Iris pigment epithelial cell (primary cell): ENCODE measurements around the gene TMEM253.

ENCODE experiments used
- DNase-seq: peaks from one replicate; pipeline ENCODE4 v3.0.0-alpha.2; 2011; ENCODE audit warnings: low read depth

The TMEM253 gene

DNA sequence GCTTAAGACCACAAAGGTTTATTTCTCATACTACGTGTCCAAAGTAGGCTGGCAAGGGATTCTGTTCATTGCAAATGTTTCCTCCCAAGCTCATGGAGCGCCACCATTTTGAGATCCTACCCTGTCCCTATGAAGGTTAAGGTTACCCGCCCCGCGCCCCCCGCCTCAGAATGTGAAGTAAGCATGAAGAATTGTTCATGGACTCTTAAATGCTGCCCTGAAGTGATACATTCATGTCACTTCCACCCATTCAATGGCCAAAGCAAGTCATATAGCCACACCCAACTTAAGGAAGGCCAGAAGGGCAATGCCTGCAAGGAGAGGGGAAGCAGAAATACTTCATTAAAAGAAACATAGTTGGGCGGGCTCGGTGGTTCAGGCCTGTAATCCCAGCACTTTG is 4.2 kb downstream of the TMEM253 start:
- no peak for DNase-seq

DNA sequence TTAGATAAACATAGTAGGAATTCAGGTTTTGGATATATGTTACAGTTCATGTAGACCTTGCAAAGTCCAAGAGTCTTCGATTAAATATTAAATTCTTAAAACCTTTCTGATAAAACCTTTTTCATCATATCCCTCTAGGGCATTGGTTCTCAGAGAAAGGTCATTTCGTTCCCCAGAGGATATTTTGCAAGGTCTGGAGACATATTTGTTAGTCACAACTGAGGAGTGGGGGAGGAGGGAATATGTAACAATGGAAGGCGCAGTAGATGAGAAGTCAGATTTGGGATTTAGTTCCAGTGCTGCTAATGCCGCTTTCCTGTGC is 5.3 kb downstream of the TMEM253 start:
- DNase-seq, result peak; percentile 62

DNA sequence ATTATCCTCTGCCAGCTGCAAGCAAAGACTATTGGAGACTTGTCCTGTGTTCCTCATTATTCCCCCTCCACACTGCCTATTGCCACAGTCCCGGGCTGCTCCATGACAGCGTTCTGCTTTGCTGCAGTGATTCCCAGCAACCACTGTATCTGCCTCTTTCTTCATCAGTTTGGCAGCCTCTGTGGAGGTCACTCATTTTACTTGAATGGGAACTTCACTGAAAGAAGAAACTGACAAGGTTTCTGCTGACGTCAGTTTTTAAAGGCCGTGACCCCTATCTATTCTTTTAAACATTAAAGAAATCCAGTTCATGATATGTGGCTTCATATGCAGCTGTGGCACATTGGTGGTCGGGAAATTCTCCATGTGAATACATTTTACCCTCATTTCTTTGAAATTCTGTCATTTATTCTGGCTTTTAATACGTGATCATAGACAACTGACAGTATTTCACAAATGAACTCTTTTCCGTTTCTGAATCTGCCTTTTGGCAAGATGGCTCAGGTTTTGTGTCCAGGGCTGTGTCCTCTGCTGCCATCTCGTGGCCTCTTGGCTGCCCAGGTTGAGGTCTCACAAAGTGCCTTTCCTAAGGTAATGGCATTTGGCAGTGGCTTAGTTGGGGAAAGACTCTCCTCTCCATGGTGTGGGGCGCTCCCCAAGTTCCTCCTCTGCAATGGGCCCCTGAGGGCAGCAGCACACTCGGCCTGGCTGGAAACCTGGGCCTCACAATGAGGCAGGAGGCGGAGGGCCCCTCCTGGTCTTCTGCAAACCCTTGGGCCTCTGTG is 5.8 kb downstream of the TMEM253 start:
- peak; percentile 76 for DNase-seq

DNA sequence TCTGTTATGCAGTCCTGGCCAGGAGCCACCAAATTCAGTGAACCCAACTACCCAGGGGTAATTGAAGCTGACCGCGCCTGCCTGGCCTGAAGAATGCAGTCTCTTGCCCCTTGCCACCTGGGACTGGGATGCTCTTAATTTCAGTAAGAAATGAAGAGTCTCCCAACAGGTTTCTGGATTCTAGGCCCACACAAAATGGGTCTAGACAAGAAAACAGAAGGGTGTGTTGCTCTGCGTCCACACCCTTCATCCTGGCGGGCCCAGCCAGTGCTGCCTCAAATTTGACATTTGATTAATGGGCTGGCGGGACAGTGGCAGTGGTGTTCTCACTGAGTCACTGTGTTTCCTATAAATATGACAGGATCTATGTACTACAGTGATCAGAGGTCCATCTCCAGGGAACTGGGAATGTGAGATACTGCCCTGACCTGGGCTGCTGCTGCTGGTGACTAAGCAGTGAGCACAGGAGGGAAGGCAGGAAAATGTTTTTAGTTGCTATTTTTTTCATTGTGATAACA is 6.5 kb downstream of the TMEM253 start:
- peak; percentile 29 for DNase-seq

DNA sequence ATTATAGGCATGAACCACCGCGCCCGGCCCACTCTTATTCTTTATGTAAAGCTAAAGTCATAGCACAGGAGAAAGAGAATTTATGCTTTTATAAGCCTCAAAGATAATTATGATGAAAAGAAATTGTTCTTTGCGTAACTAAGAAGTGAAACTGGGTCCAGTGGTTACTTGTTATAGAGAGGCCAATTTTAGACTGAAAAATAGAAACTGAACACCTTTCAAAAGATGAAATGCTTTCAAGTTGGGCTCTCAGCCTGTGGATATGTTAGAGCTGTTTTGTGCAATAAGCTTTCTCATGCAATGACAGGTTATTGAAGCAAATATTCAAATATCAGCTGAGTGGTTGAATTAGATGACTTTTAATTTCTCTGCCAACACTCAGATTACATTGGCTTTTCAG is 7.9 kb downstream of the TMEM253 start:
- DNase-seq, result no peak

DNA sequence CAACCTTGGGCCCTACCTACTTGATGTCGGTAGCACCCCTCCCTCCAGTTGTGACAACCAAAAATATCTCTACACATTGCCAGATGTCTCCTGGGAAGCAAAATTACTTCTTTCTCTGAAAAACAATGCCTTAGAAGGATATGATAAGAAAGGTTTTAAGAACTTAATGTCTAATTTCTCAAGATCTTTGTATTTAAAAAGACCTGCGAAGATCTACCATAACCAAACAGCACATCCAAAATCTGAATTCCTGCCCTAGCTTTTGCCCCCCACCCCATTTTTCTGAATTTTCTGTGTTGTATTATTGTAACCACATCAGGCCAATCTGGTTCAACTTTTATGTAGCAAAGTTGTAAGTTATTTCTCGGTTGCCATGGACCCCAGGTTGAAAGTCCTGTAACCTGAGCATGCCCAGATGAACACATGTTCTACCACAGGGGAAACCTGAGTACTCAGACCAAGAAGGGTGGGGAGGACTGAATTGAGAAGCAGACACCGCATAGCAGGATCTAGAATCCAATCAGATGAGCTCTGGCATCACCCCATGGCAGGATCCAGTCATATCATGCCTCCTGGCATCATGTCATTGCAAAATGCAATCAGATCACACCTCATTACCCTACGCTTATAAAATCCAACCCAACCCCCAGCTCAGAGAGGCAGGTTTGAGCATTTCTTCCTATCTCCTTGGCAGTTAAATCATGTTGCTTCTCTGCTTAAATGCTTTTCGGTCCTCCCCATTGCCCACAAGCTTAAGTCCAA is 8.7 kb downstream of the TMEM253 start:
- no peak for DNase-seq

DNA sequence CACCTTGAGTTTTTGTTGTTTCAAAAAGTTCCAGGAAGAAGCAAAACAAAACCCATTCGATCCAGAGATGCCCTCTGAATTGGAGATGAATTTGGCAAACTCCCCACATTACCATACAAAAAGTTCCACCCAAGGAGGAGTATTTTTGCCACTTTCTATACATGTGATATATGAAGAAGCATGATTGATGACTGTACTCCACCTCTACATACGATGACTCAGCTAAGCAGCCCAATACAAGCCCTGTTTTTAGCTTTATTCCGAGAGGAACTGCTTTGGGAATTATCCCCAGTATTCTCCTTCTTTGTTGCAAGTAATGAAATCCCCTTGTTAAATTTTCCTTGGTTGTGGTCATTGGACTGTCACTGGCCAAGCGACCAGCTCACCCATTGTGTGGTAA is 11.4 kb downstream of the TMEM253 start:
- DNase-seq, result no peak

DNA sequence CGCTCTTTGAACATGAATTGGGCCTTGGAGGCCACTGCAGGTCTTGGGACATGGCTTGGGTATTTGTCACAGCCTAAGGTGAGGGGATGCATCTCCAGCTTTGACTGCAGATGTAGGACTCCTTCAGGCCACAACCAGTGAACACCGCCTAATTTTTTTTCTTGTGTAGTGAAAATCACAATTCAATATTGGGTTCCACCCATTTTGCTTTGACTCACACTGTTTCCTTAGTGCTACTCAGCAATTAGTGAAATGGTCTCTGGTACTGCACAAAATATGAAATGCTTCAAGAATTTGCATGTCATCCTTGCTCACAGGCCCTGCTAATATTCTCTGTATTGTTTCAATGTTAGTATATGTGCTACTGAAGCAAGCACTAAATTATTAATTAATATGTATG is 12.5 kb downstream of the TMEM253 start:
- DNase-seq, result no peak

DNA sequence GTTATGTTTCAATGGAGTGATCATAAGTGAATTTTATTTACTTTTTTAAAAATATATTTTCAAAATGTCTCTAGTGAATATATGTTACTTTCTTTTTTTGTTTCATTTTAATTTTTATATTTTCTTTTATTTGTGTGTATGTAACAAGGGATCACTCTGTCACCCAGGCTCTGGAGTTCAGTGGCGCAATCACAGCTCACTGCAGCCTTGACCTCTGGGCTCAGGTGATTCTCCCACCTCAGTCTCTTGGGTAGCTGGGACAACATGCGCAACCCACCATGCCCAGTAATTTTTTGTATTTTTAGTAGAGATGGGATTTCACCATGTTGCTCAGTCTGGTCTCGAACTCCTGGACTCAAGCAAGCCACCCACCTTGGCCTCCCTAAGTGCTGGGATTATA is 18.1 kb downstream of the TMEM253 start:
- DNase-seq, result no peak

DNA sequence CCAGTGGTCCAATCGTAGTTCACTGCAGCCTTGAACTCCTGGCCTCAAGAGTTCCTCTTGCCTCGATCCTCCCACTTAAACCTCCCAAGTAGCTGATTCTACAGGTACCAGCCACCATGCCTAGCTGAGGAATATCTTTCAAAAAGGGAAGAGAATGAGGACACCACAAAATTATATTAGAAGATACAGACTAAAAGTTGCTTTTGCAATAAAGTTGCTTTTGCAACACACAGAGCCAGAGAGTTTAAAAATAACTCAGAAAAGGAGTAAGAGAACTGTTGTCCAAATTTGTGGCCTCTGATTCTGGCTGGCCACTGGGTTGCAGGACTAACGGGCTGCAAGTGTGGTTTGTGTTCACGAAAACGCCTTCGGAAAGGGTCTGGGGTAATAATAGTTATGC is 19.8 kb downstream of the TMEM253 start:
- DNase-seq, result no peak

DNA sequence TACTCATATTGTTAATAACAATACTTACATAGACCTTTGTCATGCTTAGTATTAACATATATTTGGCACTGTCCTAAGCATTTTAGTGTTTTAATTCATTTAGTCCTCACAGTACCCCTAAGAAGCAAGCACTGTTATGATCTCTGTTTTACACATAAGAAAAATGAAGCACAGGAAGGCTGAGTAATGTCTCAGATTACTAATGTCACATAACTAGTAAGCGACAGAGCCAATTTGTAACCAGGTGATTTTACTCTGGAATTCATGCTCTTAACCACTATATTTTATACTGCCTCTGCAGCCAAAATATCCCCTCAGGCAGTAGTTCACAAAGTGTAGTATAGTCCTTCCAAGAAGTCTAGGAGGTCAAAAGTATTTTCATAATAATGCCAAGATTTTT is 20.3 kb downstream of the TMEM253 start:
- no peak for DNase-seq

DNA sequence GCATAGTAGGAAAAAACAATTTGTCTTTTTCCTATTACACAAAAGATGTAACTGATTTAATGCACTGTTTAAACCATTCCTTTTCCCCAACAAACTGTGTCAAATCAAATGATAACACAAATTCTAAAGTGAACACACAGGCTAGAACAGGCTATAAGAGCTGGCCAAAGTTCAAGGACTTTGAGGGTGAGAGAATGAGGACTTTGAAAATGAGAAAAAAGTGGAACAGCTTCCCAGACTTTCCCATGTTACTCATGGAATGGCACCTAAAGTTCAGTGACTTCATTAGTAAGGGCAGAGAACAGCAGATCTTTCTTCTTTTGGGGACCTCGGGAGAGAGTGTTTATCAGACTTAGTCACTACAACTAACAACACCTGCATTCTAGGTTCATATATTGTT is 22.6 kb downstream of the TMEM253 start:
- no peak for DNase-seq

DNA sequence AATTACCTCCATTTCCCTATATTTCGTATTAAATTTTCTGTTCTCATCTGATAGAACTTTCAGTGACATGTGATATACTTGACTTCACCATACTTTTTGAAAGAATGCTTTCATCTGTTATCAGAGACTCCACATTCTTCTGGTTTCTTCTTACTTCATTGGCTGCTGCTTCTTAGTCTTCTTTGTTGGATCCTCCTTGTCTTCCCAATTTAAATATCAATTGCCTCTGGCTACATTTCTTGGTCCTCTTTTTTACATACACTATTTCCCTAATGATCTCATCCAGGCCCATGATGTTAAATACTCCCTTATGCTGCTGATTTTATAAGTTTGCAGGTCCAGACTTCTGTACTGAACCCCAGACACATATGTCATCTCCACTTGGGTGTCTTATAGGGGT is 33.0 kb downstream of the TMEM253 start:
- DNase-seq, result no peak

DNA sequence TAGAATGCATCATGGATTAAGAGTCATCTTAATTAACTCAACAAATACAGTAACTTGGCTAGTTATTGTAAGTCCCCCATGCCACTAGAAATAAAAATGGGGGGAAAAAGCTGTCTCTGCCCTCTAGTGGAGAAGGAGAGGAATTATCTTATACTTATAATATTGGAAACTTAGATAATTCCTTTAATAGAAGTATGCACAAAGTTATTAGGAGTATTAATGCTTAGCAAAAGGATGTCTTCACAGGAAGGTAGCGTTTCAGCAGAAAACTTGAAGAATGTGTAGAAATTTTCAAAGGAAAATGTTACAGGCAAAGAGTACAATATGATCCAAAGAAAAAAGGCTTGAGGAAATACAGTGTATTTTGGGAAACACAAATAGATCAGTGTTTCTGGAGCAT is 35.2 kb downstream of the TMEM253 start:
- peak; percentile 10 for DNase-seq

DNA sequence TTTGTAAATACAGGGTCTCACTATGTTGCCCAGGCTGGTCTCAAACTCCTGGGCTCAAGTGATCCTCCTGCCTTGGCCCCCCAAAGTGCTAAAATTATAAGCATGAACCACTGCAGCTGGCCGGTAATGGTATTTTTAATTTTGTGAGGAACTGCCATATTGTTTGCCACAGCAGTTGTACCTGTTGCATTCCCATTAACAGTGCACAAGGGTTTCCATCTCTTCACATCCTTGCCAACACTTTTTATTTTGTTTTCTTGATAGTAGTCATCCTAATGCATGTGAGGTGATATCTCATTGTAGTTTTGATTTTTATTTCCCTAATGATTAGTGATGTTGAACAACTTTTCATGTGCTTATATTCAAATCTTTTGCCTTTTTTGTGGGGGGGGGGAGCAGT is 41.5 kb downstream of the TMEM253 start:
- DNase-seq, result no peak

DNA sequence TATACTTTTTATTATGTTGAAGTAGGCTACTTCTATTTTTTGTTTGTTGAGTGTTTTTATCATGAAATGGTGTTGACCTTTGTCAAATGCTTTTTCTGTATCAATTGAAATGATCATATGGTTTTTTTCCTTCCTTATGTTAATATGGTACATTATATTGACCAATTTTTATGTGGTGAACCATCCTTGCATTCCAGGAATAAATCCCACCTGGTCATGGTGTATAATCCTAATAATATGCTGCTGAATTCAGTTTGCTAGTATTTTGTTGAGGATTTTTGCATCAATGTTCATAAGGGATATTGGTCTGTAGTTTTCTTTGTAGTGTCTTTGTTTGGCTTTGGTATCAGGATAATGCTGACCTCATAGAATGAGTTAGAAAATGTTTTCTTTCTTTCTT is 44.6 kb downstream of the TMEM253 start:
- DNase-seq, result no peak

DNA sequence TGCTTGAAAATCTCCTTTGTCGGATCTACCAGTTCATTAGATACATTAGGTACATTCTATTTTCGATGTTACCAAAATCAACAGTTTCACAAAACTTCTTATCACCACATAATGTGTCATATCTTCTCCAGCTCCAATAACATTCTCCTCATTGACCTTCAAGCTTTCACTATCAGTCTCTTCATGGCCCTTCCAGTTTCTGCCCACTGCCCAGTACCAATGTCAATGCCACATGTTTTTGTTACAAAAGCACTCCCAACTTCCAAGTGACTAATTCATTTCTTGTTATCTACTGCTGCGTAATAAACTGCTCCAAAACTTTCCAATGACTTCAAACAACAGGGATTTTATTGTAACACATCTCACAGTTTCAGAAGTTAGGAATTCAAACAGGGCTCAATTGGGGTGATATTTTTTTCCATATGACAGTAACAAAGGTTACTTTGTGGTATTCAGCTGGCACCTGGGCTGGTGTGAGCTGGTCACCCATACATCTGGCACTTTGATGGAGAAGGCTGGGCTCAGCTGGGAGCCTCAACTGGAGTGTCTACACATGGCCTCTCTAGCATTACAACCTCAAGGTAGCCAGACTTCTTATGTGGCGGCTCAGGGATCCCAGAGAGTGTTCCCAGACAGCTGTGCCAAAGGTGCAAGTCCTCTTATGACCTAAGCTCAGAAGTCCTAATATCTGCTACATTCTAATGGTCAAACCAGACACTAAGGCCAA is 48.9 kb downstream of the TMEM253 start:
- DNase-seq, result no peak
